ENCODE results near the gene UFD1. TPM values are rescaled to one million over a fixed set of nuclear protein-coding genes. Genes with fewer than 3 reads are reported as not detected.

Gene UFD1
- total and polyA plus RNA-seq, 9 of the 15 experiments (the other 6 are each of a cell fraction or from before 2014, with no cell fraction given), result 238 to 645 (median 363) TPM

GRCh38 chr22:19447330-19448075 lies 31.5 kb downstream of the UFD1 start, which contains the start of gene C22orf39 (continued):
- TF ChIP-seq GTF2E2 (tag; IDR thresholded peaks at IDR 0.05), result no peak
- no peak for TF ChIP-seq ESRRB (CRISPR knock-in tag; IDR thresholded peaks at IDR 0.05; ENCODE audit: borderline replicate concordance)
- no peak for TF ChIP-seq CREB5 (CRISPR knock-in tag; IDR thresholded peaks at IDR 0.05)
- no peak for TF ChIP-seq GTF3C2 (IDR thresholded peaks at IDR 0.05; ENCODE audit: borderline replicate concordance, extremely low read depth, insufficient read length)
- peak; percentile 94 for TF ChIP-seq CREM (IDR thresholded peaks at IDR 0.05; ENCODE audit: low read depth)
- TF ChIP-seq PCBP1 (IDR thresholded peaks at IDR 0.05; ENCODE audit: low read depth, low read length, poor library complexity, severe bottlenecking), result peak; percentile 89
- TF ChIP-seq CHCHD3 (CRISPR knock-in tag; IDR thresholded peaks at IDR 0.05), result peak; percentile 29
- TF ChIP-seq PTTG1 (tag; IDR thresholded peaks at IDR 0.05; ENCODE audit: low read depth), result no peak
- TF ChIP-seq MAZ (CRISPR knock-in tag; conservative IDR thresholded peaks at IDR 0.05 in 1 of 2, IDR thresholded peaks at IDR 0.05 in 1 of 2), result peak; percentile 88 to 91
- no peak for TF ChIP-seq MTF1 (CRISPR knock-in tag; IDR thresholded peaks at IDR 0.05; ENCODE audit: borderline replicate concordance)
- TF ChIP-seq ELF1 (tag; IDR thresholded peaks at IDR 0.05), result peak; percentile 76; the same call in 1 of the 2 replicates
- no peak for TF ChIP-seq ILK (tag; IDR thresholded peaks at IDR 0.05; ENCODE audit: borderline replicate concordance, low read depth)
- no peak for TF ChIP-seq ZNF184 (CRISPR knock-in tag; IDR thresholded peaks at IDR 0.05)
- TF ChIP-seq KDM1A (IDR thresholded peaks at IDR 0.05), result no peak
- no peak for TF ChIP-seq HLTF (IDR thresholded peaks at IDR 0.05)
- TF ChIP-seq CTCFL (IDR thresholded peaks at IDR 0.05; ENCODE audit: borderline replicate concordance, insufficient read depth, low read depth, low read length, poor library complexity, severe bottlenecking), result peak; percentile 11
- TF ChIP-seq POLR3G (IDR thresholded peaks at IDR 0.05; ENCODE audit: extremely low read depth, insufficient read length, insufficient replicate concordance), result no peak
- no peak for TF ChIP-seq CCAR2 (IDR thresholded peaks at IDR 0.05; ENCODE audit: low read depth, low read length)
- TF ChIP-seq BRD9 (IDR thresholded peaks at IDR 0.05; ENCODE audit: low read depth, partially characterized antibody), result no peak
- no peak for TF ChIP-seq EWSR1 (IDR thresholded peaks at IDR 0.05; ENCODE audit: borderline replicate concordance, low read depth, partially characterized antibody)
- TF ChIP-seq HNRNPK (IDR thresholded peaks at IDR 0.05; ENCODE audit: low read depth, low read length, poor library complexity, severe bottlenecking), result peak; percentile 85
